Measurements from ENCODE around the gene AJAP1. TPM values are rescaled to one million over a fixed set of nuclear protein-coding genes. Genes with fewer than 3 reads are reported as not detected.

Gene AJAP1
- total and polyA plus RNA-seq, 2 experiments from 2014 or later = not detected

- Histone ChIP-seq H3K4me3 (no peak overlapping the region), H3F3A (replicated peaks; ENCODE audit: low read depth) (no peaks in the 10 kb centered on the region), H3K4me1 (ENCODE audit: insufficient read depth) (no peaks in the 10 kb centered on the region), H3K27me3 (ENCODE audit: insufficient read depth) (no peaks in the 10 kb centered on the region), H4K20me1 (replicated peaks; ENCODE audit: insufficient read depth) (no peaks in the 10 kb centered on the region), H3K36me3 (ENCODE audit: insufficient read depth) (no peaks in the 10 kb centered on the region), H3K4me2 (no peak overlapping the region), H3K9me2 (ENCODE audit: insufficient read depth) (no peaks in the 10 kb centered on the region), H3K79me2 (replicated peaks; ENCODE audit: insufficient read depth) (no peaks in the 10 kb centered on the region), H3K27ac (ENCODE audit: low read depth) (no peak overlapping the region), H2AFZ (no peak overlapping the region)
- DNase-seq (ENCODE audit: low spot score) = no peak
- no peak for ATAC-seq
- Mint-ChIP-seq H3K4me1 (peaks cover 38% of the 10 kb centered on the region), H3K27ac (no peak overlapping the region), H3K9me3 (no peaks in the 10 kb centered on the region; the same call in 2 of the 3 replicates), H3K27me3 (ENCODE audit: insufficient read depth, low read depth, poor library complexity) (peaks cover 57% of the 10 kb centered on the region), H3K36me3 (ENCODE audit: low read depth) (no peaks in the 10 kb centered on the region; the same call in 2 of the 3 replicates), H3K4me3 (peak overlapping the region; percentile 60)
- TF ChIP-seq EZH2phosphoT487 (IDR thresholded peaks at IDR 0.05; ENCODE audit: unreplicated experiment) (no peak), EZH2 (IDR thresholded peaks at IDR 0.05; ENCODE audit: low read depth, unreplicated experiment) (no peak), ZNF114 (CRISPR knock-in tag; IDR thresholded peaks at IDR 0.05) (no peak), CTCF (conservative IDR thresholded peaks at IDR 0.05; ENCODE audit: low read depth in 2 of 2) (no peak), ZNF331 (CRISPR knock-in tag; IDR thresholded peaks at IDR 0.05; ENCODE audit: low read depth) (no peak), POLR2AphosphoS5 (IDR thresholded peaks at IDR 0.05; ENCODE audit: low read depth) (no peak), STAT1 (IDR thresholded peaks at IDR 0.05; ENCODE audit: unreplicated experiment) (no peak)
Observed at GRCh38 chr1:4654764-4655673, 610 bp downstream of the AJAP1 start.

DNA sequence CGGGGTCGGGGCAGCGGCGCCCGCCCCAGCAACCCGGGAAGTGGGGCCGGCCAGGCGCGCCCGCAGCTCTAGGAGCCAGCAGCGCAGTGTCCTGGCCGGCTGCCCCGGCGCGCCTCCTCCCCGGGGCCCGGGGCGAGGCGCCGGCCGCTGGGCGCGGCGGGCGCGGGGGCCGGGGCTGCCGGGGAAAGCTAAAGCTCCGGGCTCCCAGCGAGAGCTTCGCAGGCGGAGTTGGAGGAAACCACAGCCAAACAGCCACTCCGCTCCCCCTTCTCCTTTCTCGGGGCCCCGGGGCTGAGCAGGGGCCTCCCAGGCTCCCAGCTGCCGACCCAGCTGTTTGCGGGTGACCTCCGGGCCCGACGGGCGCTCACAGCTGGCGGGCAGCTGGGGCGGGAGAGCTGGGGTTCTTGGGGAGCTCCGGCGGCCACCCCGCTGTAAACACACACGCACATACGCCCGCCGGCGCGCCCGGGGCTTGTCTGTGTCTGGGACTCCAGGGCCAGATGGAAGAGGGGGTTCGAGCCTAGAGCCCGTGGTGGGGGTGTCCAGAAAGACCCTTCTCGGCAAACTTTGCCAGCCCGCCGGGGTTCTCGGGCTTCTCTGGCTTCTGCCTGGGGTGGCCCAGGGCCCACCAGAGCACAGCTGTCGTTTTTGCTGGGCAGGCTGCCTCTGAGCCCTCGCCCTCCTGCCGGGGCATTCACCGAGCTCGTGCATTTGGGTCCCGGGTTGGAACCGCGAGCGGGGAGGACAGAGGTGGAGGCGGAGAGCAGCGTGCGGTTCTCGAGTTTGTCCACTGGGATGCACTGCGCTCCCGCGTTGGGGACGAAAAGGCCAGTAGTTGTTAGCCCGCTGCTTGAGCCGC, 1.5 kb downstream of the AJAP1 start:
- DNase-seq (ENCODE audit: low spot score) = no peak
- peak; percentile 45 for ATAC-seq
- no peak overlapping the region for H3K27ac ChIP-seq (ENCODE audit: low read depth)
- no peaks in the 10 kb centered on the region for H3K36me3 ChIP-seq (ENCODE audit: insufficient read depth)
- peaks cover 47% of the 10 kb centered on the region for H3K4me1 Mint-ChIP-seq
- H3K4me3 ChIP-seq = no peak overlapping the region
- H3K36me3 Mint-ChIP-seq (ENCODE audit: low read depth) = no peaks in the 10 kb centered on the region; the same call in 2 of the 3 replicates
- no peaks in the 10 kb centered on the region for H3F3A ChIP-seq (replicated peaks; ENCODE audit: low read depth)
- H3K9me3 Mint-ChIP-seq = no peaks in the 10 kb centered on the region; the same call in 2 of the 3 replicates
- H3K27me3 ChIP-seq (ENCODE audit: insufficient read depth) = no peaks in the 10 kb centered on the region
- H3K27me3 Mint-ChIP-seq (ENCODE audit: insufficient read depth, low read depth, poor library complexity) = peaks cover 62% of the 10 kb centered on the region
- H3K9me2 ChIP-seq (ENCODE audit: insufficient read depth) = no peaks in the 10 kb centered on the region
- no peak overlapping the region for H2AFZ ChIP-seq
- H3K4me2 ChIP-seq = no peak overlapping the region
- no peaks in the 10 kb centered on the region for H4K20me1 ChIP-seq (replicated peaks; ENCODE audit: insufficient read depth)
- no peak overlapping the region for H3K27ac Mint-ChIP-seq
- no peaks in the 10 kb centered on the region for H3K4me1 ChIP-seq (ENCODE audit: insufficient read depth)
- H3K79me2 ChIP-seq (replicated peaks; ENCODE audit: insufficient read depth) = no peaks in the 10 kb centered on the region
- H3K4me3 Mint-ChIP-seq = peak overlapping the region; percentile 63
- TF ChIP-seq CREB1 (CRISPR knock-in tag; IDR thresholded peaks at IDR 0.05; ENCODE audit: low read depth) = no peak
- no peak for TF ChIP-seq EZH2 (IDR thresholded peaks at IDR 0.05; ENCODE audit: low read depth, unreplicated experiment)
- no peak for TF ChIP-seq STAT1 (IDR thresholded peaks at IDR 0.05; ENCODE audit: unreplicated experiment)
- TF ChIP-seq EZH2phosphoT487 (IDR thresholded peaks at IDR 0.05; ENCODE audit: unreplicated experiment) = no peak
- TF ChIP-seq, protein P1, sequence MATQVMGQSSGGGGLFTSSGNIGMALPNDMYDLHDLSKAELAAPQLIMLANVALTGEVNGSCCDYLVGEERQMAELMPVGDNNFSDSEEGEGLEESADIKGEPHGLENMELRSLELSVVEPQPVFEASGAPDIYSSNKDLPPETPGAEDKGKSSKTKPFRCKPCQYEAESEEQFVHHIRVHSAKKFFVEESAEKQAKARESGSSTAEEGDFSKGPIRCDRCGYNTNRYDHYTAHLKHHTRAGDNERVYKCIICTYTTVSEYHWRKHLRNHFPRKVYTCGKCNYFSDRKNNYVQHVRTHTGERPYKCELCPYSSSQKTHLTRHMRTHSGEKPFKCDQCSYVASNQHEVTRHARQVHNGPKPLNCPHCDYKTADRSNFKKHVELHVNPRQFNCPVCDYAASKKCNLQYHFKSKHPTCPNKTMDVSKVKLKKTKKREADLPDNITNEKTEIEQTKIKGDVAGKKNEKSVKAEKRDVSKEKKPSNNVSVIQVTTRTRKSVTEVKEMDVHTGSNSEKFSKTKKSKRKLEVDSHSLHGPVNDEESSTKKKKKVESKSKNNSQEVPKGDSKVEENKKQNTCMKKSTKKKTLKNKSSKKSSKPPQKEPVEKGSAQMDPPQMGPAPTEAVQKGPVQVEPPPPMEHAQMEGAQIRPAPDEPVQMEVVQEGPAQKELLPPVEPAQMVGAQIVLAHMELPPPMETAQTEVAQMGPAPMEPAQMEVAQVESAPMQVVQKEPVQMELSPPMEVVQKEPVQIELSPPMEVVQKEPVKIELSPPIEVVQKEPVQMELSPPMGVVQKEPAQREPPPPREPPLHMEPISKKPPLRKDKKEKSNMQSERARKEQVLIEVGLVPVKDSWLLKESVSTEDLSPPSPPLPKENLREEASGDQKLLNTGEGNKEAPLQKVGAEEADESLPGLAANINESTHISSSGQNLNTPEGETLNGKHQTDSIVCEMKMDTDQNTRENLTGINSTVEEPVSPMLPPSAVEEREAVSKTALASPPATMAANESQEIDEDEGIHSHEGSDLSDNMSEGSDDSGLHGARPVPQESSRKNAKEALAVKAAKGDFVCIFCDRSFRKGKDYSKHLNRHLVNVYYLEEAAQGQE (IDR thresholded peaks at IDR 0.05; ENCODE audit: unreplicated experiment) = no peak
- TF ChIP-seq ZNF331 (CRISPR knock-in tag; IDR thresholded peaks at IDR 0.05; ENCODE audit: low read depth) = no peak
- TF ChIP-seq JUNB (IDR thresholded peaks at IDR 0.05; ENCODE audit: unreplicated experiment) = no peak
- TF ChIP-seq, protein P2, sequence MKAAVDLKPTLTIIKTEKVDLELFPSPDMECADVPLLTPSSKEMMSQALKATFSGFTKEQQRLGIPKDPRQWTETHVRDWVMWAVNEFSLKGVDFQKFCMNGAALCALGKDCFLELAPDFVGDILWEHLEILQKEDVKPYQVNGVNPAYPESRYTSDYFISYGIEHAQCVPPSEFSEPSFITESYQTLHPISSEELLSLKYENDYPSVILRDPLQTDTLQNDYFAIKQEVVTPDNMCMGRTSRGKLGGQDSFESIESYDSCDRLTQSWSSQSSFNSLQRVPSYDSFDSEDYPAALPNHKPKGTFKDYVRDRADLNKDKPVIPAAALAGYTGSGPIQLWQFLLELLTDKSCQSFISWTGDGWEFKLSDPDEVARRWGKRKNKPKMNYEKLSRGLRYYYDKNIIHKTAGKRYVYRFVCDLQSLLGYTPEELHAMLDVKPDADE (IDR thresholded peaks at IDR 0.05) = no peak
- TF ChIP-seq ZNF114 (CRISPR knock-in tag; IDR thresholded peaks at IDR 0.05) = no peak
- no peak for TF ChIP-seq CTCF (conservative IDR thresholded peaks at IDR 0.05; ENCODE audit: low read depth in 2 of 2)

Measured in GM23338 (cell line).